ENCODE measurements around the gene SLFNL1. TPM values are rescaled to one million over a fixed set of nuclear protein-coding genes. Genes with fewer than 3 reads are reported as not detected.

Gene SLFNL1
- total RNA-seq, 4 donors from 2014 or later, result 0.17 to 0.52 (median 0.47) TPM

GRCh38 chr1:41032147-41032546, 10.6 kb upstream of the SLFNL1 start:
- Histone ChIP-seq H3K36me3 (peaks cover 26 to 100% (median 78%) of the 10 kb centered on the region in 4 donors), H3K27ac (replicated peaks in 1 of 4) (no peak overlapping the region), H3K27me3 (no peaks in the 10 kb centered on the region), H3K4me1 (no peaks in the 10 kb centered on the region), H3K9me3 (no peaks in the 10 kb centered on the region), H3K4me3 (no peak overlapping the region)
- DNase-seq (ENCODE audit: extremely low spot score), result no peak
- TF ChIP-seq CTCF (IDR thresholded peaks at IDR 0.05) (no peak), EP300 (IDR thresholded peaks at IDR 0.05) (no peak), POLR2A (IDR thresholded peaks at IDR 0.05; ENCODE audit: low read depth) (no peak), POLR2AphosphoS5 (IDR thresholded peaks at IDR 0.05) (no peak)
- intact Hi-C loops (cut with DNase I), result no loop called here
- WGBS, result 73% methylated on average over 2 of the region's 2 CpGs

GRCh38 chr1:41030872-41031616, 9.5 kb upstream of the SLFNL1 start:
- intact Hi-C loops (cut with DNase I), result no loop called here
- 91% methylated on average over 8 of the region's 8 CpGs for WGBS

GRCh38 chr1:41028034-41028642, 6.6 kb upstream of the SLFNL1 start:
- intact Hi-C loops (cut with DNase I), result no loop called here

More at GRCh38 chr1:41030872-41031616, 9.5 kb upstream of the SLFNL1 start:
- H3K27ac ChIP-seq (replicated peaks in 1 of 4), result no peak overlapping the region
- no peaks in the 10 kb centered on the region for H3K27me3 ChIP-seq
- no peaks in the 10 kb centered on the region for H3K9me3 ChIP-seq
- H3K4me3 ChIP-seq, result no peak overlapping the region
- no peak for DNase-seq (ENCODE audit: extremely low spot score)
- H3K36me3 ChIP-seq, result peaks cover 25 to 100% (median 76%) of the 10 kb centered on the region in 4 donors
- no peaks in the 10 kb centered on the region for H3K4me1 ChIP-seq
- TF ChIP-seq POLR2A (IDR thresholded peaks at IDR 0.05; ENCODE audit: low read depth) (no peak), EP300 (IDR thresholded peaks at IDR 0.05) (no peak)

GRCh38 chr1:41025979-41026819, 4.7 kb upstream of the SLFNL1 start:
- 94% methylated on average over 4 of the region's 4 CpGs for WGBS
- intact Hi-C loops (cut with DNase I), result no loop called here
- Histone ChIP-seq H3K4me3 (no peak overlapping the region), H3K4me1 (peaks cover 8 to 12% (median 11%) of the 10 kb centered on the region in 4 donors), H3K27ac (replicated peaks in 1 of 4) (no peak overlapping the region), H3K9me3 (no peaks in the 10 kb centered on the region), H3K27me3 (no peaks in the 10 kb centered on the region), H3K36me3 (peaks cover 20 to 76% (median 54%) of the 10 kb centered on the region in 4 donors)
- no peak for DNase-seq (ENCODE audit: extremely low spot score)
- TF ChIP-seq EP300 (IDR thresholded peaks at IDR 0.05) (no peak), POLR2A (IDR thresholded peaks at IDR 0.05; ENCODE audit: low read depth) (no peak), CTCF (IDR thresholded peaks at IDR 0.05) (no peak), POLR2AphosphoS5 (IDR thresholded peaks at IDR 0.05) (no peak)

More at GRCh38 chr1:41028034-41028642, 6.6 kb upstream of the SLFNL1 start:
- Histone ChIP-seq H3K27me3 (no peaks in the 10 kb centered on the region), H3K9me3 (no peaks in the 10 kb centered on the region), H3K4me3 (no peak overlapping the region), H3K4me1 (no peaks in the 10 kb centered on the region), H3K27ac (replicated peaks in 1 of 4) (no peak overlapping the region), H3K36me3 (peaks cover 23 to 90% (median 69%) of the 10 kb centered on the region in 4 donors)
- TF ChIP-seq POLR2AphosphoS5 (IDR thresholded peaks at IDR 0.05), result no peak
- no peak for TF ChIP-seq CTCF (IDR thresholded peaks at IDR 0.05)
- TF ChIP-seq POLR2A (IDR thresholded peaks at IDR 0.05; ENCODE audit: low read depth), result no peak
- no peak for TF ChIP-seq EP300 (IDR thresholded peaks at IDR 0.05)
- WGBS, result 97% methylated on average over 6 of the region's 10 CpGs
- no peak for DNase-seq (ENCODE audit: extremely low spot score)

- no CpG with 5 or more reads among the region's 2 CpGs for WGBS
These were observed 3.4 kb upstream of the SLFNL1 start for GRCh38 chr1:41024953-41025352.

More at GRCh38 chr1:41024953-41025352, 3.4 kb upstream of the SLFNL1 start:
- no peak for DNase-seq (ENCODE audit: extremely low spot score)
- no peaks in the 10 kb centered on the region for H3K9me3 ChIP-seq
- H3K27ac ChIP-seq (replicated peaks in 1 of 4), result no peak overlapping the region
- TF ChIP-seq POLR2A (IDR thresholded peaks at IDR 0.05; ENCODE audit: low read depth) (no peak), POLR2AphosphoS5 (IDR thresholded peaks at IDR 0.05) (no peak)
- intact Hi-C loops (cut with DNase I), result no loop called here
- peaks cover 8 to 15% (median 12%) of the 10 kb centered on the region in 4 donors for H3K4me1 ChIP-seq
- peaks cover 20 to 63% (median 44%) of the 10 kb centered on the region in 4 donors for H3K36me3 ChIP-seq
- no peak overlapping the region for H3K4me3 ChIP-seq
- H3K27me3 ChIP-seq, result no peaks in the 10 kb centered on the region

Measured in esophagus muscularis mucosa (tissue), 4 donors.